CD4-positive, alpha-beta T cell treated with Interleukin-17A for 1 hour (primary cell): ENCODE measurements around the gene CNFN.
A peak's percentile ranks its signal among the peaks of the same experiment; 100 is the strongest.

Experiments
- DNase-seq: peaks from one replicate; pipeline ENCODE4 v3.0.0-alpha.2; 2020

The CNFN gene

DNA sequence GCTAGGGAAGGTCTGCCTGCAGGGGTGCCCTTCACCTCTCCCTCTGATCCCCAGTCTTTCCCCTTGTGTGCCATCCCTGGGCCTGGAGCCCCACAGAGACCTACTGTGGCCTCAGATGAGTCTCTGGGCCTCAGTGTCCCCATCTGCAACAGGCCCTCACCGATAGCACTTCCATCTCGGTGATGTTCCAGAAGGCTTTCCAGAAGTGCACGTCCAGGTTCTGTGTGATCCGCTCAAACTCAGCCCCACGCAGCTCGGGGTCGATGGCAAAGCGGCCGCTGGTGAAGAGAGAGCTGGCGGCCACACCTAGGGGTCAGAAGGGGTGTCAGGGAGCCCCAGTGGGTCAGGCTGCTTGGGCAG, 17.7 kb upstream of the CNFN start:
- DNase-seq, result no peak

DNA sequence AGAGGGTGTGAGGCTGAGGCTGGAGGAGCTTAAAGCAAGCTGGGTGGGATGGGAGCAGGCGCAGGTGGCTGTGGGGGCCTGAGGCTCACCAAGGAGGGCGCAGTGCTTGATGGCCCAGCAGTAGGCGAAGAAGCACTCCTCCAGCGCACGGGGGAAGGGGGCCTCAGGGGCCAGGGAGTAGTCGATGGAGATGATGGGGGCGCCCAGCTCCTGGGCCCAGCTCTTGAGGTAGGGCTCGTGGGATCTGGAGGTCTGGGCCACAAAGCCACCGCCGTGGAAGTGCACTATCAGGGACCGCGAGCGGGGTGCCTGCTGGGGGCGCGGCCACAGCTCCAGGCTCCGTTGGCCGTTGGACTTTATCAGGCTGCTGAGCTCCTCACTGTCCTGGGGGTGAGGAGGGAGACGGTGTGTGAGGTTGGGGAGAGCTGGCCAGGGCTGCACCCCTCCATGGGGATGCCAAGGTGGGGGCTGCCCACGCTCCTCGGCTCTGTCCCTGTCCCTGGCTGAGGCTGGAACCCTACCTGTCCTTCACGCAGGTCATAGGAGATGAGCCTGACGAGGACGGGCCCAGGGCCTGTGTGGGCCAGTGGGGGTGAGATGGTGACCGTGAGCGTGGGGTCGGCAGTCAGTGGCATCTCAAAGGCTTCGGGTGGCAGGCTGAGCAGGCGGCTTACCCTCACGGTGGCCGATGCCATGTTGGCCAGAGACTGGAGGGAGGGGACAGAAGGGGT, 17.2 kb upstream of the CNFN start:
- DNase-seq, result no peak

DNA sequence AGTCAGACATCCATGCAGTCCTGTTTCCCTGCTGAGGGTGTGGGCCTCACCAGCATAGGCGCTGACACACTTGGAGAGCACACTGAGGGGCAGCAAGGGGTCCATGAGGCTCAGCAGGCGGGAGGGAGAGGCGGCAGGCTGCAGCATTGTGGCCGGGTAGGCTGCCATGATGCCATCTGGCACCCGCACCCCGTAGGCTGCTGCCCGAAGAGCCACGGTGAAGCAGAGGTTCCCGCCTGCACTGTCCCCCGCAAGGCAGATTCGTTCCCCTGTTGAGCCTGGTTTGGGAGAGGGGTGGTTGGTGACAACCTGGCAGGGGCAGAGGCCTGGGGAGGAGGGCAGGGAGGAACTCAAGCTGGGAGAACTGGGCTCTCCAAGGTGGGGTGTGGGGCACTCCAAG, 16.0 kb upstream of the CNFN start:
- no peak for DNase-seq

DNA sequence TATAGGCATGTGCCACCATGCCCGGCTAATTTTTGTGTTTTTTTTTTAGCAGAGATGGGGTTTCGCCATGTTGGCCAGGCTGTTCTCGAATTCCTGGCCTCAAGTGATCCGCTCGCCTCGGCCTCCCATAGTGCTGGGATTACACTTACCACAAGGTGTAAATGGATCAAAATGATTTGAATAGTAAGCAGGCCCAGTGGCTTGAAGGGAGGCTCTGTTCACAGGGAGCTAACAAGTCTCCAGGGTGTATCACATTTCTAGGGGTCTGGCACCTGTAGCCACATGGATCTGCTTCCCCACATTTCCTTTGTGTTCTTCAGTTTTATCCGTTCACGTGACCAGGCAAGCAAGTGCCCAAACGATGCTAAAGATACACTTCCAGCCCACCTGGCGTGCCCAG, 13.5 kb upstream of the CNFN start:
- no peak for DNase-seq

DNA sequence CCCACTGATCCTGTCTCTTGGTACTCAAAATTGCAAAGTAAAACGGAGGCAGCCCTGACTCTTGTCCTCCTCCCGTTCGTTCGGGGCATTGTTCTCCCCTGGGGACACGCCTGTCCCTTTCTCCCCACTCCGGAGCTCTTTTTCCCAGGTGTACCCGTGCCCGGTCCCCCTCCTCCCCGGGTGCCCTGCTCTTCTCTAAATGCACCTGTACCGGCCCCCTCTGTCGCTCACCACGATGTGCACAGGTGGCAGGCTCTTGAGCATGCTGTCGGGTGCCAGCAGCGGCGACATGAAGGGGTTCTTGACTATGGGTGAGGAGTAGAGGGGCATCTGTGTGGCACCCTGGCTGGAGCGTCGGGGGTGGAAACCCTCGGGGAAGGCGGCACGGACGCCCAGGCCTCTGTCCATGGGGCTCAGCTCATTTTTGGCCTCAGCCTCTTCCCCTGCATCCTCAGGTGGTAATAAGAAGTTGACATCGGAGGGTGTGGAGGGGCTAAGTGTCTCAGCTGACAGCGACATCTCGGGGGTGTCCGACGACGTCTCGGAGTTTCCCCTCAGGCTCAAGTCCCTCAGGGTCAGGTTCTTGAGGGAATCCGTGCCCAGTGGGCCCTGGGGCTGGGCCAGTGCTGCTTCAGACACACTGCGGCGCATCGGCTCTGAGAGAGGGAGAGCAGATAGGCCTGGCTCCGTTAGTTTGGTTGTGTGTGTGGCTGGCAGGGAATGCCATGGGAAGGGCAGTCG, 12.4 kb upstream of the CNFN start:
- DNase-seq, result no peak

DNA sequence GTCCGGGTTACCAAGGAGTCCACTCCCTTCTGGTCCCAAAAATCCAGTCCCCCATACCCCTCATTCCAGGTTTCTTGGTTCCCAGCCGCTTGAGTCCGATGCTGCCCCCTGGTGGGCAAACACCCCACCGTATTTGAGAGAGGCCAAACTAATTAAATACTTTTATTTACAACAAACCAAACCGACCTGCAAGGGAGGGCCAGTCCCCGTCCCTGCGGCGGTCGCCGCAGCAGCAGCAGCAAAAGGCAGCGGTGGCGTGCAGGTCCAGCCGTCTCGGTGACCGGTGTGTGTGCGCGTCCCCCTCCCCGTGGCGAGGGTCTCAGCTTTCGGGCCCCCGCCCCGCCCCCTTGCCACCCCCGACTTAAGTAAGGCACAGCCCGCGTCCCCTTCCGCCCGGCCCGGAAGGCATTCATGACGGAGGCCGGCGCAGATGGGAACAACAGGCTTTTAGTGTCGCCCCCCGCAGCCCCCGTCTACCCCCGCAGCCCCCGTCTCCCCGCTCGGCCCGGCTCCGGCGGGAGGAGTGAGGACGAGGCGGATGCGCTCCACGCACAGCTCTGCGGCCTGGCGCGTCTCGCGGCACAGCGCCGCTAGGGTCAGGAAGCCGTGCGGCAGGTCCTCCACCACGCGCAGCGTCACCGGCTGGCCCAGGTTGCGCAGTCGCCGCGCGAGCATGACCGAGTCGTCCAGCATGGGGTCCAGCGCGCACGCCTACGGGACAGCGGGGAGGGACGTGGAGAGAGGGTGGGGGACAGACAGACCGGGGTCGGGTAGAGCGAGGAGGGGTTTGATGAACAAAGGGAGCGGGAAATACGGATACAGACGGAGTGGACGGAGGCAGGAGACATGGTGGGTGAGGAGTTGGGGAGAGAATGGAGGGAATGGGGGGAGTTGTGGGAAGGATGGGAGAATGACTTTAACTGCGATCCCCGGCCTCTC, 11.5 kb upstream of the CNFN start:
- peak; percentile 78 for DNase-seq

DNA sequence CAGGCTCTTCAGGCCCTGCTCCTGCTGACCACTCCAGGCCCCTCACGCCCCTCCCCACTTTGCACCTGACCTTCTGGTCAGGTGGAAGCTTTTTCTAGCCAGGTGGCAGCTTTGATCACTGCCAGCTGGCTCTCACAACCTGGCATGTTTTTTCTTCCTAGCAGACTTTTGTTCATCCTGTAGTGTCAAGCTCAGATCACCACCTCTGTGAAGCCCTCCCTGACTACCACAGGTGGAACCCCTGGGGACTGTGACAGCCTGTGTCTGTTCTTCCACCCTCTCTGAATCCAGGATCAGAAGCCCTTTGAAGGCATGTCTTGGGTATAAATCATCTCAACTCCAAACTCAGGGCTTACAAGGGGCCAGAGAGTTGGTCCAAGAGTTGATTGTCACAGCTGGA, 10.3 kb upstream of the CNFN start:
- no peak for DNase-seq

DNA sequence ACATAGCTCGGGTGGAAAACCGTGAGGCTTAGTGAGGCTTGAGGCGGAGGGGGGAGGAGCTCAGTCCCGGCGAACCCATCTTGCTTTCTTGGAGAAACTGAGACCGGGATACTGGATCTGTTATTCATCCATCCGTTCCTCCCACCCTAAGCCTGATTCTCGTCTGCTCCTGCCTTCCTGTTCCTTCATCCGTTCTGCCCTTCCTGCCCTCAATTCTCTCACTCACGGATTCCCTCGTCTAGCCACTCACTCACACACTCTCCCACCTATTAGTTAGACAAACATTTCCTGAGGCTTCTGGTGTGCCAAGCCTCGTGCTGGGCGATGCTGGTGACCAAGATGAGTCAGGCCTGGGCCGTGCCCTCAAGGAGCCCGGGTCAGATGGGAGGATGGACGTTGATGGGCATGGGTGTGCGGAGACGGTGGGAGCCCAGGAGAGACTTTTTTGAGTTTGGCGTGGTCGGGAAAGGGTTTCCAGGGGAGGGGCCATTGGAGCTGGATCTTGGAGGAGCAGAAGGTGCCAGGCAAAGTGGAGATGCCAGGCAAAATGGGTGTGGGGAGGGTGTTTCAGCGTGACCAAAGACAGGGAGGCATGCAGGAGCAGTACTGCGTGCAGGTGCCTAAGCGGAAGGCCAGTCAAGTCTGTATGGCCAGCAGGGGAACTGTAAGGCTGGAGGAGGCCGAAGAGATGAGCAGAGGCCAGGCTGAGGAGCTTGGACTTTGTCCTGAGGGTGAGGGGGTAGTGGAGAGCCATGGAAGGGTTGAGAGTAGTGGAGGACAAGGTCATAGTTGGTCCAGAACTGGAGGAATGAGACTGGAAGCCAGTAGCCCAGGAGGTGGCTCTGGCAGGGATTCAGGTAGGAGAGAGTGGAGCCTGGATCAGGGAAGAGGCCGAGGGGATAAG, 7.4 kb upstream of the CNFN start:
- DNase-seq, result no peak

DNA sequence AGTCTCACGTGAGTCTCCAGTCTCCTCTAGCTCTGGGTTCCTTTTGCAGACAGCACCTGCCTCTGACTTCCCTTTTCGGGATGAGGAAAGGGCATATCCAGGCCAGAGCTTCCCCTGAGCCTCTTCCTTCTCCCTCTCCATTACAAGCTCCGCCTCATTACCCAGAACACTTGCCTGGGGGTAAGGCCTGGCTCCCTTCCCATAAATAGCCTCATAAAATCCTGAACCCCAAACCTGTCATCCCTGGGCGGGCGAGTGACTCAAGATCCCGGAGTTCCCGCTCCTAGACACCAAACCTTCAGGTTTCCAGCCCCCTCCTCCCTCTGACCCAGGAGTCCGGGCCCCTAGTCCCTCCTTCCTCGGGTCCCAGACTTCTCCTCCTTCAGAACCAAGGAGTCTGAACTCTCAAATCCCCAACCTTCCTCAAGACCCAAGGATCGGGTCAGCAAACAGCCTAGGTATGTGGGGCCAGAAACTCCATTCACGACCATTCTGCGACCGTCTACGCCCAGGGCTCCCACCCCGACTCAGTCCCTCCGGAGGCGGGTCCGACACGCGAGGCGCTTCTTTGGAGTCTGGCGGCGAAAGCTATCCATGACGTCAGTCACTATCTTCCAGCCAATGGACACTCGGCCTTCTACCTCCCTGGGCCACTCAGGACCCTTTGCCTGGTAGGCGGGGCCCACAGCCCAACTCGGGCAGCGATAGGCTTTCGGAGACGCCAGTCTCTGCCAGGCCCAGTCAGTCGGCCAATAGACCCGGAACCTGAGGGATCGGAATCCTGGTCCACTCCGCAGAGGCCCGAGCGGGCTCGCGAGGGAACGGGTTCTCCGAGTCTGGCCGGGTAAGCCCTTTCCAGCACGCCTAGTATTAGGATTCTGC, 6.5 kb upstream of the CNFN start:
- peak; percentile 97 for DNase-seq

DNA sequence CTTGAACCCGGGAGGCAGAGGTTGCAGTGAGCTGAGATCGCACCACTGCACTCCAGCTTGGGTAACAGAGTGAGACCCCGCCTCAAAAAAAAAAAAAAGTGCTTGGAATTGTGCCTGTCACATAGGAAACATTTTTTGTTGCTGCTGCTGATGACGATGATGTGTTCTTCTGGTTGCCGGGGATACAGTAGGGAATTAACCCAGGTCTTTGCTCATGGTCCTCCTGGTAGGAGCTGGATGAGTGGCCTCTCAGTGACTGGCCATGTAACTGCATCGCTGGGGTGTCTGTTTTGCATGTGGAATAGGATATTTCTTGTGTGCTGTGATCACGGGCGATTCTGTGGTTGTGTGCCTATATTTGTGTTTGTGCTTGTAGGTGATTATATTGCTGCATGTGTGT, 4.7 kb upstream of the CNFN start:
- DNase-seq, result no peak

DNA sequence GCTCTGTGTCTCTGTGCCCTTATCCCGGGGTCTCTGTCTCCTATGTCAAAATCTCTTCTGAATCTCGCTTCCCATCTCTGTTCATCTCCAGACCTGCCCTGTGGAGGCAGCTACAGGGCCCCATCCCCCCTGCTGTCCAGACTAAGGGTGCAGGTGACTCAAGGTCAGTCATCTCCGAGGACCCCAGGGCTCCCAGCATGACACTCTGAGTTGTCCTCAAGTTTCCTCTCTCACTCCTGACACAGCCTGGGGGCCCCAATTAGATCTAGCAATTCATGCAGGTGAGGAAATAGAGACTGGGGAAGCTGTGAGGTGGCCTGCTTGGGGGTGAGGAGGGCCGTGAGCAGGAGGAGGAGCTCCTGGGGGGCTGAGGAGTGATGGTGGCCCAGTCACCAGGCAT, 2.1 kb upstream of the CNFN start:
- no peak for DNase-seq

DNA sequence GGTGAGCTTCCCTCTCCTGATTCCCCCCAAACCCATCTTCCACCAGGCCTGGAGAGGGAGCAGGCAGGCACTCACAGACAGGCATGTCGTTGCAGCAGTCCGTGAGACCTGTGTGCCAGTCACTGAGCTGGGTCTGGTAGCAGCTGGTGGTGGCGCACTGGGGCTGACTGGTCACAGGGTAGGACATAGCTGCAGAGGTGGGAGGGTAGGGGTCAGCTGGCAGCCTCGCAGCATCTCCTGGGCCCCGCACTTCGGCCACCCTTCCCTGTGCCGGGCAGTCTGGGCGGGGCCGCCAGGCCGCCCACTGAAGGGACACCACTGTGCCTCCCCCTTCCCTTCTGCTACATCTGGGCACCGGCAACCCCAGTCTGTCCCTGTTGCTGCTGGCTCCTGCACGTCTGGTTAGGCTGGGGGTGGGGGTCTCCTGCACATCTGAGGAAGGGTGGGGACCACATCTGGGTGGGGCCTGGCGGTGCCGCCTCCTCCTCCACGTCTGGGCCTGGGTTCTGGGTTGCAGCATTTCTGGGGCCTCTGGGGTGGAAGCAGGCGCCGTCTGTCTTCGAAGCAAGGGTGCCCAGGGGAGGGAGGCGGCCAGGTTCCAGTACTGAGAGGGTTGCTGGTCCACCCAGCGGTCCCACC, 1.1 kb downstream of the CNFN start:
- no peak for DNase-seq

DNA sequence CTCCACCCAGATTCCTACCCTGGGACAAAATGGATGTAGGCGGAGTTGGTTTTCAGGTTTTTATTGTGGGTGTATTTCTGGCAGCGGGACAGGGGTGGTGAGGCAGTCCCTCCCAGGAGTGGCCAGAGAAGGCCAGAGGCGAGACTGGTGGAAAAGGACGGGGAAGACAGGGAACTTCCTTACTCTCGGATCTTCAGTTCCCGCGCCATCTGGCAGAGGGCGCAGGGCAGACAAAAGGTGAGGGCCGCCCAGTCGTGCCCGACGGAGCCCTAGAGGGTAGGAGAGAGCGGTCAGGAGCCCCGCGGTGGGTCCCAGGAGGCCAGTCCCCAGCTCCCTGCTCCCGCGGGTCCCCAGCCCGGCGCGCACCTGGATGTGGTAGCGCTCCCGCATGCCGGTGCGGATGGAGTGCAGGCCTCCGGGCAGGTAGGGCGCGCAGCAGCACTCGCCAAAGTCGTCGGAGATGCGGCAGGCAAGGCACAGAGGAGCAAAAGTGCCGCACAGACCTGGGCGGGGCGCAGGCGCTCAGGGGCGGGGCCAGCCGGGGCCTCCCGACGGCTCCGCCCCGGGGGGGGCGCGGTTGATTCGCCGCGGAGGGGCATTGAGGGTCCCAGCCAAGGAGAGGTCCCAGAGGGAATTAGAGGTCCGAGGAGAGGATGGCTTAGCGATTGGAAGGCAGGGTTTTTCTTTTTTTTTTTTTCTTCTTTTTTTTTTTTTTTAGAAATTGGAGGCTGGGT, 3.0 kb downstream of the CNFN start:
- peak; percentile 69 for DNase-seq

DNA sequence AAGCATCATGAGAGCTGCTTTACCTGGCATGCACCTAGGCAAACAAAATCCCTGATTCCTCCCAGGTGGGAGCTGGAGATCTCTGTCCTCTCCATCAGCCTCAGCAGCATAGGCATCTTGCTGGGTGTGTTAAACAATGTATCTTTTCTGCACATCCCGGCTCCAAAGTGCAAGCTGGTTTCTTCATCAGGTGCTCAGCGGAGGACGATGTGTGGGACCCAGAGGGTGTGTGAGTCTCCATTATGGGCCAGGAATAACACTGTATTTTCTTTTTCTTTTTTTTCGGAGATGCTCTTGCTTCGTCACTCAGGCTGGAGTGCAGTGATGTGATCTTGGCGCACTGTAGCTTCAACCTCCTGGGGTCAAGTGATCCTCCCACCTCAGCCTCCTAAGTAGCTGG, 9.9 kb downstream of the CNFN start:
- no peak for DNase-seq

DNA sequence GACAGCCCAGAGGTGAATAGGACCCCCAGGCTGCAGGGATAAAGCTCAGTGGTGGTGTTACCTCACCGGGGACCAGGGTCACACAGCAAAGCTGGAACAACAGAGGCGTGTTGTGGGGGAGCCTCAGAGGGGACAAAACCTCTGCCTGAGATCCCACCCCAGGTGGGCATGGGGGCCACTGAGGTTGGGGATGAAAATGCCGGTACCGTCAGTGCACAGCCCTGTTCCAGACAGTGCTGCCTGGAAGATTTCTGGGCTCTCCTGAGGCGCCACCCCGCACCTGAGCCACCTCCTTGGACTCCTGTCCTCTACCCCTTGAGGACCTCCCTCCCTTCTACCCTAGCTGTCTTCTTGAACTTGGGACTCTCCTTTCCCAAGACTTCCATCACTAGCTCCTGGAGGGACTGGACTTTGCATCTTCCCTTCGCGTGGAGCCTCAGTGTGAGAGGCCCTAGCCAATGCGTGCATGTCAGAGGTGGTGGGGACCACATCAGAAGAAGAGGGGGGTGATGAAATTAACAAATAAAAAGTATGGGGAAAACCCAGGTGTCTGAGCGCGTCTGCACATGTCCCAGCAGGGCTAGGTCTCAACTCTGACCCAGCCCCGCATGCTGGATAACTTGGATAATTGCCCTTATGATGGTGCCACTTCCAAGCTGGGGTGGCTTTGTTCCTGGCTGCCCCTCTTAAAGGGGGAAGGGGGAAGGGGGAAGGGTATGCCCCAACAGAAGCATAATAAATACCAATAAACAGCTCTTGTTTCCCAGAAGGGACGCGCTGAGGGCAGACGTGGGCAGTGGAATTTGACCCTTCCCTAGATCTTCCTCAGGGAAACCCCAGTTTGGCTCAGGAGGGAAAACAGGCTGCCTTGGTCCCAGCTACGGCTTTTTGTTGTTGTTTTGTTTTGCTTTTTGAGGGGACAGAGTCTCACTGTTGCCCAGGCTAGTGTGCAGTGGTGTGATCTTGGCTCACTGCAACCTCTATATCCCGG, 11.6 kb downstream of the CNFN start:
- DNase-seq, result no peak

DNA sequence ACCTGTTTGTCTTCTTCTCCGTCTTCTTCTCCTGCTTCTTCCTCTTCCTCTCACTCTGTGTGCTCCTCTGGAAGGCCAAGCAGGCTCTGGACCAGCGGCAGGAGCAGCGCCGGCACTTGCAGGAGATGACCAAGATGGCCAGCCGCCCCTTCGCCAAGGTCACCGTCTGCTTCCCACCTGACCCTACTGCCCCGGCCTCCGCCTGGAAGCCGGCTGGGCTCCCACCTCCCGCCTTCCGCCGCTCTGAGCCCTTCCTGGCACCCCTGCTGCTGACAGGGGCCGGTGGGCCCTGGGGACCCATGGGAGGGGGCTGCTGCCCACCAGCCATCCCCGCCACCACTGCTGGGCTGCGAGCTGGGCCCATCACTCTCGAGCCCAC, 13.9 kb downstream of the CNFN start:
- DNase-seq, result no peak

DNA sequence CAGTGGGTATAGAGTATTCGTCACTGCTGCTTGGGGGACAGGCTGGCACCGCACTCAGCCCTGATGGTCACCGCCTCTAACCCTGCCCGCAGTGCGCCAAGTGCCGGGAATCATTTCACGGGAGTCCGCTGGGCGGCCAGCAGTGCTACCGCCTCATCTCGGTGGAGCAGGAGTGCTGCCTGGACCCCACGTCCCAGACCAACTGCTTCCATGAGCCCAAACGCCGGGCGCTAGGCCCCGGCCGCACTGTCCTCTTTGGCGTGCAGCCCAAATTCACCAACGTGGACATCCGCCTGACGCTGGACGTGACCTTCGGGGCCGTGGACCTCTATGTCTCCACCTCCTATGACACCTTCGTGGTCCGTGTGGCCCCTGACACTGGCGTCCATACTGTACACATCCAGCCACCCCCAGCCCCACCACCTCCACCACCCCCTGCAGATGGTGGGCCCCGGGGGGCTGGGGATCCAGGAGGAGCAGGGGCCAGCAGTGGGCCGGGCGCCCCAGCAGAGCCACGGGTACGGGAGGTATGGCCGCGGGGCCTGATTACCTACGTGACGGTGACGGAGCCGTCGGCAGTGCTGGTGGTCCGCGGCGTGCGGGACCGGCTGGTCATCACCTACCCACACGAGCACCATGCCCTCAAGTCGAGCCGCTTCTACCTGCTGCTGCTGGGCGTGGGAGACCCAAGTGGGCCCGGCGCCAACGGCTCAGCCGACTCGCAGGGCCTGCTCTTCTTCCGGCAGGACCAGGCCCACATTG, 14.5 kb downstream of the CNFN start:
- DNase-seq, result no peak

DNA sequence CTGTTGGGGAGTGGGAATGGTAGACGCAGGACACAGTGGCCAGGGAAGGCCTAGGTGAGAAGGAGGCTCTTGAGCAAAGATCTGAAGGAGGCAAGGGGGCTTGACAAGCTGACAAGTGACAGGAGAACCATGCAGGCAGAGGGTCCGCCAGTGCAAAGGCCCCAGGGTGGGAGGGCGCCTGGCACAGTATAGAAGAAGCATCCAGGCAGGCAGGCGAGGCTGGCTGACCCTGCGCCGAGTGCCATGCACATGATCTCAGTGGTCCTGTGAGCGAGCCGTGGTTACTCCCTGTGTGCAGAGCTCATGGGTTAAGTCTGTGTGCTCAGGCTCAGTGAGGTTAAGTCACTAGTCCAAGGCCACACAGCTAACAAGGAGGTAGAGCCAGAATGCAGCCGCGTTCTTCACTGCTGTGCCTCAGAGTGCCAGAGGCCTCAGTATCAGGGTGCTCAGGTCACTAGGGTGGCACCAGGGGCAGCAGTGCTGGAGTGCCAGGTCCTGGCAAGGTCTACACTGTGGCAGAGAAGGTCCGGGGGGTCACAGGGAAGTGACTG, 15.2 kb downstream of the CNFN start:
- no peak for DNase-seq
